ENCODE results near the gene AGAP2. TPM values are rescaled to one million over a fixed set of nuclear protein-coding genes. Genes with fewer than 3 reads are reported as not detected.

The AGAP2 gene
- total and polyA plus RNA-seq, 9 of the 15 experiments (the other 6 are each of a cell fraction or from before 2014, with no cell fraction given): 0.04 to 0.77 (median 0.28) TPM; not detected in 1

DNA sequence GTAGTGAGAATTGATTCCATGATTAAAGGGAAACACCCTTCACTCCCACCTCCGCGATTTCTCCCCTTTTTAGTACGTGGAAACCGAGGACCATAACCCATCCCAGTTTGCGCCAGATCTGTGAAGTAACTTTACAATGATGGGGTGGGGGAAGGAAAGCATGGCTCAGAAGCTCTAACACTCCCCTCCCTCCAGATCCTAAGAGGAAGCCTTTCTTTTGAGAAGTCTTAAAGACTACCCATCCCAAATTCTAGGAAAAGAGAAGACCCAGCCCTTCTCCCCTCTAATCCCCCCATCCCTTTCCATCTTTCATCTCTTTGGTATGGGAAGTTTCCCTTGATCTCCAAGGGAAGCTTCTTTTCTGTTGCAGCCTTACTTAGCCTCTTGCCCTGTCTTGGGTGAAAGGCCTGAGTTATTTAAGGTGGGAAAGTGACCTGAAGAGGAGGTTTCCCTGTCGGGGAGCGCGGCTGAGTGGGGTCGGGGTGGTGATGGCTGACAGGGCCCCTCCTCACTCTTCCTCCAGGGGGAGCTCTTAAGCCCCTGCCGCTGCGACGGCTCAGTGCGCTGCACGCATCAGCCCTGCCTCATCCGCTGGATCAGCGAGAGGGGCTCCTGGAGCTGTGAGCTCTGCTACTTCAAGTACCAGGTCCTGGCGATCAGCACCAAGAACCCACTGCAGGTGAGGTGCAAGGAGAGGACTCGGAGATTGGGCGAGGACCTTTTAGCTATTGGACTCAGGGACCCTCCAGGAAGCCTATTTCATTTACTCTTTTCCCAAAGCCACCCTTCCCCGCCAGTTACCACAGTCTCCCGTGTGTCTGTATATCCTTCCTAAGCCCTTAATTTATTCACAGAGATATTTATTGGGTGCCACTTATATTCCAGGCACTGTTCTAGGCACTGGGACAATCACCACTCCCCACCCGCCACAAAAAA is 18.1 kb upstream of the AGAP2 start (continued):
- TF ChIP-seq, protein P1, sequence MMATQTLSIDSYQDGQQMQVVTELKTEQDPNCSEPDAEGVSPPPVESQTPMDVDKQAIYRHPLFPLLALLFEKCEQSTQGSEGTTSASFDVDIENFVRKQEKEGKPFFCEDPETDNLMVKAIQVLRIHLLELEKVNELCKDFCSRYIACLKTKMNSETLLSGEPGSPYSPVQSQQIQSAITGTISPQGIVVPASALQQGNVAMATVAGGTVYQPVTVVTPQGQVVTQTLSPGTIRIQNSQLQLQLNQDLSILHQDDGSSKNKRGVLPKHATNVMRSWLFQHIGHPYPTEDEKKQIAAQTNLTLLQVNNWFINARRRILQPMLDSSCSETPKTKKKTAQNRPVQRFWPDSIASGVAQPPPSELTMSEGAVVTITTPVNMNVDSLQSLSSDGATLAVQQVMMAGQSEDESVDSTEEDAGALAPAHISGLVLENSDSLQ (IDR thresholded peaks at IDR 0.05): peak; percentile 74
- TF ChIP-seq MEIS2 (IDR thresholded peaks at IDR 0.05; ENCODE audit: partially characterized antibody) (peak; percentile 38), CTCF (IDR thresholded peaks at IDR 0.05 in 2 of 3, conservative IDR thresholded peaks at IDR 0.05 in 1 of 3; ENCODE audit: insufficient read depth in 2 of 3, low read depth in 1 of 3, low read length in 3 of 3) (peak; percentile 81 to 93 (median 87)), NBN (IDR thresholded peaks at IDR 0.05; ENCODE audit: low read depth) (peak; percentile 44; the same call in 1 of the 2 replicates), ZBED1 (IDR thresholded peaks at IDR 0.05) (no peak), CTBP1 (IDR thresholded peaks at IDR 0.05; ENCODE audit: borderline replicate concordance) (peak; percentile 68), KLF16 (IDR thresholded peaks at IDR 0.05) (0 out of 2 replicates have a peak, but pooled peaks have one; percentile 36), BCL6 (CRISPR knock-in tag; IDR thresholded peaks at IDR 0.05) (no peak), ZBTB7A (IDR thresholded peaks at IDR 0.05; ENCODE audit: borderline replicate concordance, control insufficient read depth, low read depth, low read length) (peak; percentile 89), SMC3 (conservative IDR thresholded peaks at IDR 0.05; ENCODE audit: insufficient read depth, low read depth, low read length) (peak; percentile 66), XRCC5 (IDR thresholded peaks at IDR 0.05; ENCODE audit: low read depth, low read length) (peak; percentile 60; the same call in 1 of the 2 replicates), RAD21 (CRISPR knock-in tag; conservative IDR thresholded peaks at IDR 0.05 in 1 of 2, IDR thresholded peaks at IDR 0.05 in 1 of 2) (peak; percentile 38 to 64), SREBF2 (CRISPR knock-in tag; IDR thresholded peaks at IDR 0.05) (no peak), TBP (optimal IDR thresholded peaks at IDR 0.05; ENCODE audit: low read depth, low read length) (peak; percentile 16), CREM (IDR thresholded peaks at IDR 0.05; ENCODE audit: low read depth) (peak; percentile 65)
- TF ChIP-seq, protein P2, sequence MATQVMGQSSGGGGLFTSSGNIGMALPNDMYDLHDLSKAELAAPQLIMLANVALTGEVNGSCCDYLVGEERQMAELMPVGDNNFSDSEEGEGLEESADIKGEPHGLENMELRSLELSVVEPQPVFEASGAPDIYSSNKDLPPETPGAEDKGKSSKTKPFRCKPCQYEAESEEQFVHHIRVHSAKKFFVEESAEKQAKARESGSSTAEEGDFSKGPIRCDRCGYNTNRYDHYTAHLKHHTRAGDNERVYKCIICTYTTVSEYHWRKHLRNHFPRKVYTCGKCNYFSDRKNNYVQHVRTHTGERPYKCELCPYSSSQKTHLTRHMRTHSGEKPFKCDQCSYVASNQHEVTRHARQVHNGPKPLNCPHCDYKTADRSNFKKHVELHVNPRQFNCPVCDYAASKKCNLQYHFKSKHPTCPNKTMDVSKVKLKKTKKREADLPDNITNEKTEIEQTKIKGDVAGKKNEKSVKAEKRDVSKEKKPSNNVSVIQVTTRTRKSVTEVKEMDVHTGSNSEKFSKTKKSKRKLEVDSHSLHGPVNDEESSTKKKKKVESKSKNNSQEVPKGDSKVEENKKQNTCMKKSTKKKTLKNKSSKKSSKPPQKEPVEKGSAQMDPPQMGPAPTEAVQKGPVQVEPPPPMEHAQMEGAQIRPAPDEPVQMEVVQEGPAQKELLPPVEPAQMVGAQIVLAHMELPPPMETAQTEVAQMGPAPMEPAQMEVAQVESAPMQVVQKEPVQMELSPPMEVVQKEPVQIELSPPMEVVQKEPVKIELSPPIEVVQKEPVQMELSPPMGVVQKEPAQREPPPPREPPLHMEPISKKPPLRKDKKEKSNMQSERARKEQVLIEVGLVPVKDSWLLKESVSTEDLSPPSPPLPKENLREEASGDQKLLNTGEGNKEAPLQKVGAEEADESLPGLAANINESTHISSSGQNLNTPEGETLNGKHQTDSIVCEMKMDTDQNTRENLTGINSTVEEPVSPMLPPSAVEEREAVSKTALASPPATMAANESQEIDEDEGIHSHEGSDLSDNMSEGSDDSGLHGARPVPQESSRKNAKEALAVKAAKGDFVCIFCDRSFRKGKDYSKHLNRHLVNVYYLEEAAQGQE (IDR thresholded peaks at IDR 0.05; ENCODE audit: borderline replicate concordance): peak; percentile 43; the same call in 1 of the 2 replicates
- TF ChIP-seq, protein P2 (CRISPR knock-in tag; IDR thresholded peaks at IDR 0.05; ENCODE audit: low read depth): no peak
